ENCODE results near the gene ZNF687.

DNA sequence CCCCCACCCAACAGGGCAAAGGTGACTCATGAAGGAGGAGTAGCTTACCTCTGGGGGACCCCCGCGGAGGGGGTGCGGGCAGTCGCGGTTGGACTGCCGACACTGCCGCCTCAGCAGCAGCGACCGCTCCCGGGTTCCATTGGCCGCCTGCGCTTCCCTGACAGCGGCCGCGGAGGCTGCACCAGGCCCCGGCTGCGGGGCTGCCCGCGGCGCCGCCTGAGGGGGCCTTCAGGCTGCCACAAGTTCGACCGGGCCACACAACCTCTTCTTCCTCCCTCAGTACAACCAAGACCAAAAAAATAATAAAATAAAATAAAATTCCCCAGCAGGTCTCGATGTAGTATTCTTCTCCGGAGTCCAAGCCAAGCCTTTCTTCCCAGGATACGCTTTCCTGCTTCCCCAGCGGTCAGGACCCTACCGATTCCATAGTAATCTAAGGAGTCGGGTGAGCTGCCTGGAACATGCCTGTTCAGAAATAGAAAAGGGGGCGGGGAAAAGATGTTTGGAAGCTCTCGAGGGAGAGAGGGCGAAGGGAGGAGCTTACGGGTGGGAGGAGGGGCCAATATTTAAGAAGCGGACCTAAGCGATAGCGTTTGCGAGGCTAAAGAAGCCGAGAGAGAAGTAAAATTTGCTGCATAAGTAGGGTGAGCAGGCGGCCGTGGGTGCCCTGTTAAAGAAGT is 45.3 kb downstream of the ZNF687 start, which contains the start of gene PI4KB:
- TF ChIP-seq HDGF (IDR thresholded peaks at IDR 0.05; ENCODE audit: borderline replicate concordance) (no peak), ZNF384 (IDR thresholded peaks at IDR 0.05) (no peak), SUZ12 (IDR thresholded peaks at IDR 0.05) (no peak), ARNT (IDR thresholded peaks at IDR 0.05) (no peak), SP1 (IDR thresholded peaks at IDR 0.05) (no peak)

All from HEK293T (cell line).